ENCODE measurements around the gene CRYGA. TPM values are rescaled to one million over a fixed set of nuclear protein-coding genes. Genes with fewer than 3 reads are reported as not detected.

CRYGA gene, protein sequence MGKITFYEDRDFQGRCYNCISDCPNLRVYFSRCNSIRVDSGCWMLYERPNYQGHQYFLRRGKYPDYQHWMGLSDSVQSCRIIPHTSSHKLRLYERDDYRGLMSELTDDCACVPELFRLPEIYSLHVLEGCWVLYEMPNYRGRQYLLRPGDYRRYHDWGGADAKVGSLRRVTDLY
- total RNA-seq (2022; extraction: Qiagen RNA extraction; ENCODE audit: low read depth): not detected in 5 replicates

DNA sequence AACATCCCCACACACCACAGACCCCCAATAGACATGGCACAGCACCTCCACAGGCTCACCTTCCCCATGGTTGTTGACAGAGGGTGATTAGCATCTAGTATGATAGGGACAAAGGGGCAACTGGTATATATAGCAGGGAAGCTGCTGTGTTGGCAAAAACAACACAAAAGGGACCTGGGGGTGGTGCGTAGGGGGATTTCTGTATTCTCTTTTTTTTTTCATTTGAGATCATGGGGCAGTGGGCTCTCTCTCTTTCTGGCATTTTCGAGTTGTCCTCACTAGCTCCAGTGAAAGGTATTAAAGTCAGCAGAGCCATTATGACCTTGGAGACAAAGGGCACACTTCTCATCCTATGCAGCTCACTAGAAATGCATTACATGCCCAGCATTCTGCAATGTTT is at the start of gene CRYGA:
CRYGA (minus strand) TSS at position 101 of the 400 bp plus-strand sequence; CDS start at position 68, 33 bp downstream.

DNA sequence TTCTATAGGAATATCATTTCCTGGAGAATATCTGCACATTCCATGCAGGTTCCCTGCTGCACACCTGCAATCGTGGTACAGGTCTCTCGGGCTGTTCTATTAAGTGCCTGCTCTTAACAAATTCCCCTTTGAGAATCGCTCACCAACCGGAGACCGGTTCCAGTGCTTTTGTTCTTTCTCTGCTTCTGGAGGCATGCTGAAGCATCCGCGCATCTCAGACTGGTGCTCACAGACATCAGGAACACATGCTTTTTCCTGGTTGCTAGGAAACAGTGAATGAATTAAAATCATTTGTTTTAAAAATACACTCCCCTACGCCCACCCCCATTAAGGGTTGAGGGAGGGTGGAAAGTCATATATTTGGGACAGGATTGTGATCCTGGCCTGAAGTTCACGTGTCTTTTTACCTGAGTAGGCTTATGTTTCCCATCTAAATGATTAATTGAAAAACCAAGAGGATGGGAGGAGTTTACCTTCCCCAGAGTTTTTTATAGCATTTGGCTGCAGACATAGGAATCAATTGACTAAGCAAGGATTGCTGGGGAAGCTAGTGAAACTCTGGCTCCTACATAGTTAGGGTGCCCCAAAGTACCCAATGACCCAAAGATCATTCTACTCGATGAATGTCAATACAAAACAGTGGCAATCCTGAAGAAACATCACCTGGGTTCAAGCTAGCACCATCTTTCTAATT is 26.6 kb upstream of the CRYGA start, which contains the start of gene C2orf80:
C2orf80 (minus strand) TSS at position 221 of the 694 bp plus-strand sequence. CDS start 3,044 bp downstream, outside the sequence.

DNA sequence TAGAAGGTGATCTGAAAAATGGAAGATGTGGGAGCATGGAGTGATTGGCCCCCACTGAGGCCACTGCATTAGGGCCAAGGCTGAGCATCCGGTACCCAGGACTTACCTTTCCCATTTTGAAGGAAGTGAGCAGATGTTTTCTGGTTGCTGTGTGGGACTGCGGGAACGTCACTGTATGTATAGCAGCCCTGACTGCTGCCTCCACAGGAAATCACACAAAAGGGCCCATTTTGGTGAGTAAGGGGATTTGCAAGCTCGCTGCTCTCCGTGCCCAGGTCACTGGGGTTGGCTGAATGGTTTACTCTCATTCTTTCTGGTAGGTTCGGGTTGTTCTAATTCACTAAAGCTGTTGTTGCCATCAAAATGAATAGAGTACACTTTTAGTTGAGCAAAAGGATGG is 17.4 kb downstream of the CRYGA start, which contains the start of gene CRYGB:
CRYGB (minus strand) TSS at position 153 of the 400 bp plus-strand sequence; CDS start at position 115, 38 bp downstream.

DNA sequence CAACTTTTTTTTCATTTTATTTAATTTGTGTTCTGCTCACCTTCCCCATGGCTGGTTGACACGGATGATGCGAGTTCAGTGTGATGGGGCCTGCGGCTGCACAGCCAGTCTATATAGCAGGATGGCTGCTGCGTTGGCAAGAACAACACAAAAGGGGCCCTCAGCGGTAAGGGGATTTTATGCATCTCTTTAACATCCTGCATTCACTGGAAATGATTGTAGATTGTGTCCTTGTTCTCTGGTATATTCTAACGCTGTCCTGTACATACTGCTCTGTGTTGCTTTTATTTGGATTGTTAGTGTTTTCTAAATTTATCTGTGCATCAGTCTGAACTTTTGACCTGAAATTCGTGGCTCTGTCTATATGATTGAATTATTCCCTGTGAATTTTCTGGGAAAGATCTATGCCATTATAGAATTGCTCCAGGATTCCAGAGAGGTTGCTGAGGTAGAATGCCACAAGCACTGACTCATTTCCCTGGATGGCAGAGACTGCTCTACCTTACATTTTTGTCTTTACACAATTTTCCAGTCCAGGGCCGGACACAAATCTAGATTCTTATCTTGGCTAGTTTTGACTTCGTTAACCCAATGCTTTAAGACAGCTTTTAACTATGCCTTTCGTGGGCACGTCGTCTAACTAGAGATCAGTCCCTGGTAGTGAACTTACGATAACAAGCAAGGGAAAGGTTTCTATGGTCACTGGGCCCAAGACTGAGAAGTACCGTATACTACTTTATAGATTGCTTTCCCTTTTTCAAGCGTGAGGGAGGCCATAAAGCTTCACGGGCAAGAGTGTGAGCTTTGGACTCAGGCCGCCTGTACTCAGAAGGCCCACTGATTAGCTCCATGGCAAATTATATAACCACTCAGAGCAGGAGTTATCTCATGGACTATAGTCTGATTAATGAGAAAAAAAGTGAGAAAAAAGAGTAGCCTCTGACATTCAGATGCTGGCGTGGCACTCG is 33.4 kb downstream of the CRYGA start, which contains the start of gene CRYGC:
CRYGC (minus strand) TSS at position 85 of the 968 bp plus-strand sequence; CDS start at position 49, 36 bp downstream.

DNA sequence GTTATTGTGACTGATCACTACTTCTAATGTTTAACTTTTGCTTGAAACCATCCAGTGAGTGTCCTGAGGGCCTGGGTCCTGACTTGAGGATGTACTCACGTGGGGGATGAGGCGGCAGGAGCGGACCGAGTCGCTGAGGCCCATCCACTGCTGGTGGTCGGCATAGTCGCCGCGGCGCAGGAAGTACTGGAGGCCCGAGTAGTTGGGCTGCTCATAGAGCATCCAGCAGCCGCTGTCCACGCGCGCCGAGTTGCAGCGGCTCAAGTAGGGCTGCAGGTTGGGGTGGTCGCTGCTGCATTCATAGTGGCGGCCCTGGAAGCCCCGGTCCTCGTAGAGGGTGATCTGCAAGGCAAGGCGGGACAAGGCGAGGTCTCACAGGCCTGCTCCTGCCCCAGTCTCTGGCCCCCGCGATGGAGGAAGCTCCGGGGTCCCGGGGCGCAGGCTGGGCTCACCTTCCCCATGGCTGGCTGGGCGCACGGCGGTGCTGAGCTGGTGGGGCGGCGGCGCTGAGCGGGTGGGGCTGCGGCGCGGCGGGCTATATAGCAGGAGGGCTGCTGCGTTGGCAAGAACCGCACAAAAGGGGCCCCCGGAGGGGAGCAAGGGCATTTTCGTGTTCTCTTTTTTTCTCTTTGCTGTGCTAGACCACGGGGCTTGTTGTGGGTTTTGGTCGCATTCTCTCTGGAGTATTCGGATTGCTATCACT is 39.2 kb downstream of the CRYGA start, which contains the start of gene CRYGD:
CRYGD (minus strand) TSS at position 512 of the 703 bp plus-strand sequence; CDS start at position 461, 51 bp downstream.

Other genes with a start within 250 kb of the CRYGA start
- 2.9 to 5.1 TPM (median 4.1 TPM) in 5 replicates for gene PLEKHM3, start 138.1 kb downstream of the CRYGA start, total RNA-seq (2022; extraction: Qiagen RNA extraction; ENCODE audit: low read depth)
- gene CRYGD, start 39.1 kb downstream of the CRYGA start, total RNA-seq (2022; extraction: Qiagen RNA extraction; ENCODE audit: low read depth): not detected in 5 replicates
- gene CRYGC, start 33.8 kb downstream of the CRYGA start, total RNA-seq (2022; extraction: Qiagen RNA extraction; ENCODE audit: low read depth): not detected in 5 replicates
- gene CRYGB, start 17.4 kb downstream of the CRYGA start, total RNA-seq (2022; extraction: Qiagen RNA extraction; ENCODE audit: low read depth): not detected in 5 replicates
- not detected in 5 replicates for gene C2orf80, start 26.4 kb upstream of the CRYGA start, total RNA-seq (2022; extraction: Qiagen RNA extraction; ENCODE audit: low read depth)
- 76.5 to 91.8 TPM (median 84.6 TPM) in 5 replicates for gene IDH1, start 91.5 kb upstream of the CRYGA start, total RNA-seq (2022; extraction: Qiagen RNA extraction; ENCODE audit: low read depth)
- 5.9 to 9.5 TPM (median 9.0 TPM) in 5 replicates for gene PIKFYVE, start 102.7 kb upstream of the CRYGA start, total RNA-seq (2022; extraction: Qiagen RNA extraction; ENCODE audit: low read depth)
- 0.06 TPM in 1 of 5 replicates, not detected in the others for gene PTH2R, start 243.2 kb upstream of the CRYGA start, total RNA-seq (2022; extraction: Qiagen RNA extraction; ENCODE audit: low read depth)